Type B pancreatic cell (in vitro differentiated cells): ENCODE data around the gene ANKRD23. TPM values are rescaled to one million over a fixed set of nuclear protein-coding genes. Genes with fewer than 3 reads are reported as not detected.

Experiments
- DNase-seq: peaks from one replicate; pipeline ENCODE4 v3.0.0; 2021; ENCODE audit warnings: mixed read lengths; ENCODE audit not compliant: unreplicated experiment; ENCODE audit errors: extremely low spot score
- H3K27ac Mint-ChIP-seq: 2 replicates; pipeline ENCODE4 v1.8.0; 2021; ENCODE audit warnings: mild to moderate bottlenecking, mixed read lengths
- H3K27me3 Mint-ChIP-seq: 2 replicates; pipeline ENCODE4 v1.8.0; 2021; ENCODE audit warnings: mixed read lengths
- H3K36me3 Mint-ChIP-seq: 2 replicates; pipeline ENCODE4 v1.8.0; 2021; ENCODE audit warnings: mixed read lengths
- H3K4me1 Mint-ChIP-seq: one replicate; pipeline ENCODE4 v1.8.0; 2021; ENCODE audit warnings: mixed read lengths; ENCODE audit not compliant: unreplicated experiment
- H3K4me3 Mint-ChIP-seq: 2 replicates; pipeline ENCODE4 v1.8.0; 2021; ENCODE audit warnings: mild to moderate bottlenecking, mixed read lengths
- H3K9me3 Mint-ChIP-seq: 2 replicates; pipeline ENCODE4 v1.8.0; 2021; ENCODE audit warnings: mixed read lengths
- total RNA-seq: library from RNA; stranded (reverse); gene quantifications from 2 replicates; pipeline ENCODE4 v1.2.1, GENCODE V29; 2021; ENCODE audit warnings: low replicate concordance
- TF ChIP-seq, protein P1 (sequence below): fragments of 200-600 bp; sonication (generic); conservative IDR thresholded peaks from 2 replicates; pipeline ENCODE4 v1.5.0; 2021; ENCODE audit warnings: antibody characterized with exemption, mild to moderate bottlenecking

The ANKRD23 gene
- total RNA-seq, 1 donor from 2014 or later: 8.1 TPM

DNA sequence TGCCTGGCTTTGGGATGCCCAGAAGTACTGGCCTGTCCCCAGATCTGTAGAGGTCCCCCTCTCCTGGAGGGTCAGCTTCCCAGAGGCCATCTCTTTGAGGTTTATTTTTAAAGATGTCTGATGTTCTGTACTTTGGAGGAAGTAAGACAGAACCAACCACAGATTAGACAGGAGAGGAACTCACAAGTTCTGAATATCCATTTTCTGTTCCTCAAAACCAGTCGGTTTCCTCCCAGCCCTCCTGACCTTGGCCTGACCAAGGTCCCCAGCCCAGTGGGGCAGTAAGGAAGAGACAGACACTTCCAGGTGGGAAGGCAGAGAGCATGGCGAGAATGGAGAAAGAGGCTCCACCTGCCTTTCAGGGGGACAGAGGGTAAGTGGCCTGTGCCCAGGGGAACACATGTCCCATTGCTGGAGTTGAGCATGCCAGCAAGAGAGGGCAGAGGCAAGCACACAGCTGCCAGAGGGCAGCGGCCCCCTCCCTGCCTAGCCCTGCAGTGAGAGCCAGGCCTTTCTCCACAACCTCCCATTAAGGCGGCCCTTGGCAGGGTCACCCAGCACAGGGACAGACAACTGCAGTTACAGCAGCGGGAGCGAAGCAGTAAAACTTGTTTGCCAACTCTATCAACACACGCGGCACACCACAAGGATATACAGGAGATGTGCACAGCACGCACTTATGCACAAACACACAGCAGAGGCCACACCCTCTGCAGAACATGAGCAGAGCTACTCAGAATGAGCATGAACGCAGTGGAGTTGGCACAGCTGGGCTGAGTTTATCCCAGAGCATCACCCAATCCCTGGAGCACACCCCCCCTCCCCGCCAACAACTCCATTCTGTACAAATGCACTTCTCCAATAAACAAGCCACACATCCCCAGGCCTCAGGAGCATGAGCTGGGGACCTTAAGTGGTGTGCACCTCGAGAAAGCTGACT lies 44.5 kb upstream of the ANKRD23 start:
- TF ChIP-seq, protein P1, sequence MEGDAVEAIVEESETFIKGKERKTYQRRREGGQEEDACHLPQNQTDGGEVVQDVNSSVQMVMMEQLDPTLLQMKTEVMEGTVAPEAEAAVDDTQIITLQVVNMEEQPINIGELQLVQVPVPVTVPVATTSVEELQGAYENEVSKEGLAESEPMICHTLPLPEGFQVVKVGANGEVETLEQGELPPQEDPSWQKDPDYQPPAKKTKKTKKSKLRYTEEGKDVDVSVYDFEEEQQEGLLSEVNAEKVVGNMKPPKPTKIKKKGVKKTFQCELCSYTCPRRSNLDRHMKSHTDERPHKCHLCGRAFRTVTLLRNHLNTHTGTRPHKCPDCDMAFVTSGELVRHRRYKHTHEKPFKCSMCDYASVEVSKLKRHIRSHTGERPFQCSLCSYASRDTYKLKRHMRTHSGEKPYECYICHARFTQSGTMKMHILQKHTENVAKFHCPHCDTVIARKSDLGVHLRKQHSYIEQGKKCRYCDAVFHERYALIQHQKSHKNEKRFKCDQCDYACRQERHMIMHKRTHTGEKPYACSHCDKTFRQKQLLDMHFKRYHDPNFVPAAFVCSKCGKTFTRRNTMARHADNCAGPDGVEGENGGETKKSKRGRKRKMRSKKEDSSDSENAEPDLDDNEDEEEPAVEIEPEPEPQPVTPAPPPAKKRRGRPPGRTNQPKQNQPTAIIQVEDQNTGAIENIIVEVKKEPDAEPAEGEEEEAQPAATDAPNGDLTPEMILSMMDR: no peak
- Mint-ChIP-seq H3K27ac (peak overlapping the region; percentile 91), H3K36me3 (no peaks in the 10 kb centered on the region), H3K4me1 (peaks cover 53% of the 10 kb centered on the region), H3K27me3 (no peaks in the 10 kb centered on the region), H3K9me3 (no peaks in the 10 kb centered on the region), H3K4me3 (peak overlapping the region; percentile 51)
- DNase-seq: no peak

DNA sequence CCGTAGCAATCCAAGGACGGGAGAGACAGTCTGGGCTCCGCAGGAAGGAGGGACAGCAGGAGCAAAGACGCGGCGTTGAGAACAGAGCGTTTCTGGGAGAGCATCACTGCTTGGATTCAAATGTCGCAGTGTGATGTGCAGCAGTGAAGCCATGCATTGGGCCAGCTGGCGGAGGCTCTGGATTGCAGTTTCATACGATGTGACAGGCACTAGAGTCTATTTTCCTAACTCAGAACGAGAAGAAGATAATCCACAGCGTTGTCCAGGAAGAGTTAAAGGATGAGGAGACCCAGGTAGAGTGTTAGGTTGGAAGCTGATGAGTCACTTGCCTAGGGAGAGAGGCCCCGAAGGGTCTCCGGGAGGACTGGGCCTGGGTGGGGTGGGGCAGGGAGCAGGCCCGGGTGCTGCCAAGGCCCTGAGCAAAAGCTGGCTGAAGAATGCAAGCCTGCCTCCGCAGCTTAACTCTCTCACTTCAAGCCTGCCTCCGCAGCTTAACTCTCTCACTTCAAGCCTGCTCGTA lies 43.7 kb upstream of the ANKRD23 start:
- no peaks in the 10 kb centered on the region for H3K9me3 Mint-ChIP-seq
- H3K4me3 Mint-ChIP-seq: peak overlapping the region; percentile 66
- H3K27ac Mint-ChIP-seq: peak overlapping the region; percentile 91
- H3K4me1 Mint-ChIP-seq: peaks cover 45% of the 10 kb centered on the region
- TF ChIP-seq, protein P1: no peak
- DNase-seq: no peak
- H3K27me3 Mint-ChIP-seq: no peaks in the 10 kb centered on the region
- no peaks in the 10 kb centered on the region for H3K36me3 Mint-ChIP-seq

DNA sequence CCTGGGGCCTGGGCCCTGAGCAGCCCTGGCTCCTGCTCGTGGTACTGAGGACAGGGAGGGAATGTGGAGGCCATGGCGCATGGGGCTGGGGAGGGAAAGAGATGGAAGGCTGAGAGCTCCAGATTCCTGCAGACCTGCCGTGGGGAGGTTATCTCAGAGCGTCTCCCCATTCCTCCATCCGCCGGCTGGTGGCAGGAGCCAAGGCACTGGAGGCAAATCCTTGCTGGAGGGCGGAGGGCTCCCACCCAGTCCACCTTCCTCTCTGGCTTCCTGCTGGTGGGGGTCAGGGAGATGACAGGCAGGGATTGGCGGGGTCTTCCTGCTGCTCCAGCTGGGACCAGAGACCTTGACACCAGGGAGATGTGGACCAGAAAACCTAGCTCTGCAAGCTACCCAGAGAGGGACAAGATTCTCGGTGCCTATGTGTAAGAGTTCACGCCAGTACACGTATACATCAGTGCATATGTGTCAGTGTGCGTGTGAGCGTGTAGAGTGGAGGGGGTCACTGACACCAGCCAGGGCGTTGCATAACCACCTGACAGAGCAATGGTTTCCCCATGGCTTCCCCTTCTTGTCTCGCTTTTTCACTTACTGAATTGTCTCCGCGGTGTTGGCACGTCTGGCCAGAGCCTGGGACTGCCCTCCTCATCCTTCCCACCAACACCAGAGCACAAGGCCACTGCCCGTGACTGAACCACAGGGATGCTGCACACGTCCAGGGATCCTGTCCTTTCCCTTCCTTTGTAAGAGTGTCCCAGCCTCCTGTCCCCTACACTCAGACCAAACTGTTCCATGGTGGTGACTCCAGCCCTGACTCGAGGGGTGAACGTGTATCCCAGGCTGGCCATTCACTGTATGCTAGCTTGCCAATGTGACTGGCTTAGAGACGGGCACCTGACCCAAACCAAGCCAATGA lies 41.9 kb upstream of the ANKRD23 start:
- Mint-ChIP-seq H3K27ac (peak overlapping the region; percentile 52), H3K4me1 (peaks cover 41% of the 10 kb centered on the region), H3K27me3 (no peaks in the 10 kb centered on the region), H3K4me3 (no peak overlapping the region), H3K36me3 (no peaks in the 10 kb centered on the region), H3K9me3 (no peaks in the 10 kb centered on the region)
- TF ChIP-seq, protein P1: no peak
- no peak for DNase-seq

DNA sequence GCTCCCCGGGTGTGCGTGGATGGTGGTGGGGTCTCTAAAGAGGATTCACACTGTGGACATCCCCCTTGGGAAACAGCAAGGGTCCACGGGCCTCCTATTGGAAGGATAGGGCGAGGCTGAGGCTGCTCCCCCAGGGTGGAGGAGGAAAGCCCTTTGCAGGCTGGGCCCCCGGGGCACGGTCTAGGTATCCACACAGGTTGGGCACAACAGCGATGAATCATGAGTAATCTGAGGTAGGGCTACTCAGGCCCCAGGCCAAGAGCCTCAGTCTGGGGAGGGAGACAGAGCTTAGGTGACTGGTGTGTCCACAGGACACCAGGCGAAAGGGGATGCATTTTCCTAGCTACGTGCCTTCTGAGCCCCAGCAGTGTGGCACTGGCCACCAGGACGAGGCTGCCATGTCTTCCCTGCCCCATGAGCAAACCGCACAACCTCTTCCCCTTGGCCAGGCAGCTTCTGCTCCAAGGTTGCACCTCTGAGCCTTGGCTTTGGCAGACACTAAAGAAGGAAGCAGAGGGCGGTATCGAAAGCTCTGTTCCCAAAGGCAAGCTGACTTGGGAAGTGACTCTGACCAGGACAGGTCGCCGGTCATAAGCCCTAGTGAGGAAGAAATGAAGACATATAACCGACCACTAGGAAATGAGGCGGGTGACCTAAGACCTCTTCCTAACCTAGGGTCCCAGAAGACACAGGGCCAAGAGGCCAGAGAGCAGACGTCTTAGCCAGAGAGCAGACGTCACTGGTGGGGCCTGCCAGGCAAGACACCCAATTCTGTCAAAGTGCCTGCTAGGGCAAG lies 40.7 kb upstream of the ANKRD23 start:
- Mint-ChIP-seq H3K4me1 (peaks cover 35% of the 10 kb centered on the region), H3K27me3 (no peaks in the 10 kb centered on the region)

More for the DNA sequence above, 40.7 kb upstream of the ANKRD23 start:
- DNase-seq: no peak
- no peaks in the 10 kb centered on the region for H3K36me3 Mint-ChIP-seq
- TF ChIP-seq, protein P1: no peak
- no peak overlapping the region for H3K4me3 Mint-ChIP-seq
- no peaks in the 10 kb centered on the region for H3K9me3 Mint-ChIP-seq
- H3K27ac Mint-ChIP-seq: peak overlapping the region; percentile 21
